Left colon (tissue), 2 donors: Measurements from ENCODE around the gene PRSS37. TPM values are rescaled to one million over a fixed set of nuclear protein-coding genes. Genes with fewer than 3 reads are reported as not detected.

ENCODE experiments used
- ATAC-seq: fragments of 200-7000 bp; cut with Tn5 transposase; one replicate; pipeline ENCODE4 v1.9.1; 2020; ENCODE audit warnings: mild to moderate bottlenecking, moderate library complexity
- DNase-seq, 2 donors: peaks; one replicate each; pipeline ENCODE4 v3.0.0-alpha.2; 2020
- intact Hi-C, 2 donors: fragments of 100-400 bp; cut with DNase I in 1 of 2; cut with micrococcal nuclease in 1 of 2; formaldehyde crosslinking; loops; one replicate each; pipeline versions ENCODE4 v1.11.2 to v1.14.0; 2022; cut with DNase I, micrococcal nuclease
- total RNA-seq, 2 donors: library from RNA; stranded (reverse); fragmentation: NEBNext Ultra II Directional; extraction: Animal tissue kit (Norgen Biotek cat#: 25700); gene quantifications; one replicate each; pipeline ENCODE4 v1.2.1, GENCODE V29; 2021
- donor health status: DM: no; HTN: no; CAD: no.
- donor health status: DM: yes; HTN: yes; CAD: no.

PRSS37 gene
- total RNA-seq, 2 donors from 2014 or later, result not detected

DNA sequence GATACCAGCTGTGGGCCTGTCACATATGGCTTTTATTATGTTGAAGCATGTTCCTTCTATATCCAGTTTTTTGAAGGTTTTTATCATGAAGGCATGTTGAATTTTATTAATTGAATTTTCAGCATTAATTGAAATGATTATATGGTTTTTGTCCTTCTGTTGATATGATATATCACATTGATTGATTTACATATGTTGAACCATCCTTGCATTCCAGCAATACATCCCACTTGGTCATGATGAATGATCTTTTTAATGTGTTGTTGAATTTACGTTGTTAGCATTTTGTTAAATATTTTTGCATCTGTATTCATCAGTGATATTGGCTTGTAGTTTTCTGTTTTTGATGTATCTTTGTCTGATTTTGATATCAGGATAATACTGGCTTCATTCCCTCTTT, 21.2 kb downstream of the PRSS37 start:
- intact Hi-C loops, result no loop called here
- DNase-seq (no peak), ATAC-seq (no peak)

DNA sequence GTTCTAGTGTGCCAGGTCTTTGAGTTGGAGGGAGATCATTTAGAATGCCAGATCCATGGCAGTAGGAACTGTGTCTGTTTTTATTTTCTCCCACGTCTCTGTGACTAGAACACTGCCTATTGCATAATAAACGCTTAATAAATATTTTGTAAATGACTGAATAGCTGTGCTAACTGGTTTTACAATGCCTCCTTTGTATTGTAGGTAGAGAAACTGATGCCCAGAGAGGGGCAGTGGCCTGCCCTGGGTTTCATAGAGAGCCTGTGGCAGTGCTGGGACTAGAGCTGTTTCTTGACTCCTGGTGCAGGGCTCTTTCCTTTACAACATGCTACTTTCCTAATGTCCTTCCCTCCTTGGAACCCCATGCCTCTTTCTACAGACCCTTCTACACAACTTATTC, 48.8 kb downstream of the PRSS37 start:
- ATAC-seq (no peak), DNase-seq (no peak)
- intact Hi-C loops, result no loop called here

DNA sequence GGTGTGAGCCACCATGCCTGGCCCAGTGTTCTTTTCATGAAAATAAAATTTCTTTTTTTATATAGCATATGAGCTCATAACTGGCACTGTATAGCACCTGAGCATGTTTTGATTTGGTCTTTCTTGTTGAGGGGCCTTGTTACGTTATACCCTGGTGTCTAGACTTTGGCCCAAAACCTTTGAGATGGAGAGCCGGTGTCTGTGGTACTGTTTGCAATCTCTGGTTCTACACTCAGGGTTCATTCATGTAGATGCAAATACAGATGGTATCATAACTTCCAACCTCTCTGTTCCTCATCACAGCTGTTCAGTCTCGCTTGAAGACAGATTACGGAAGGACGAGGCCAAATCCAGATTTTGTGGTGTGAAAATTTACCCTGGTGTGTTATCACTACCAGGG, 51.4 kb downstream of the PRSS37 start, which contains the start of gene TAS2R5:
TSS of gene TAS2R5 (plus strand) at position 301 of the 400 bp plus-strand sequence. CDS start 145 bp downstream, outside the sequence.
- DNase-seq (no peak), ATAC-seq (no peak)
- intact Hi-C loops, result no loop called here

GRCh38 chr7:141788296-141788695, 53.0 kb downstream of the PRSS37 start:
- ATAC-seq (no peak), DNase-seq (no peak)
- intact Hi-C loops, result no loop called here

Other genes starting within 250 kb of the PRSS37 start
- gene DENND11, start 139.3 kb downstream of the PRSS37 start, total RNA-seq, result 10 to 100 TPM; 31.7 to 37.6 TPM
- gene WEE2, start 133.1 kb downstream of the PRSS37 start, total RNA-seq, result not detected
- 10 to 100 TPM; 65.4 to 79.5 TPM for gene SSBP1, start 103.1 kb downstream of the PRSS37 start, total RNA-seq
- gene TAS2R3, start 77.4 kb downstream of the PRSS37 start, total RNA-seq, result 1 to 10 TPM; 1.8 to 2.1 TPM
- gene TAS2R4, start 64.8 kb downstream of the PRSS37 start, total RNA-seq, result 1 to 10 TPM; 1.1 to 1.2 TPM
- gene TAS2R5, start 51.3 kb downstream of the PRSS37 start, total RNA-seq, result 1 to 10 TPM; 1.0 to 1.8 TPM
- gene OR9A4, start 74.9 kb upstream of the PRSS37 start, total RNA-seq, result not detected
- gene CLEC5A, start 105.5 kb upstream of the PRSS37 start, total RNA-seq, result under 1 TPM in 1 of 2 donors, not detected in 1; 0.55 TPM
- gene TAS2R38, start 132.3 kb upstream of the PRSS37 start, total RNA-seq, result not detected
- gene MGAM, start 154.4 kb upstream of the PRSS37 start, total RNA-seq, result 1 to 10 TPM; 1.0 to 2.8 TPM